Measurements from ENCODE around the gene TBL3.
"Not testable (repeated sequence)": the region's sequence is repeated elsewhere in the genome, so short reads cannot be mapped to it uniquely, and the experiment has no call there.

The TBL3 gene

GRCh38 chr16:1944612-1945199 is 27.1 kb upstream of the TBL3 start:
- DNase-seq: no peak

- DNase-seq: no peak
Measured at GRCh38 chr16:1945559-1946391, 26.1 kb upstream of the TBL3 start.

DNA sequence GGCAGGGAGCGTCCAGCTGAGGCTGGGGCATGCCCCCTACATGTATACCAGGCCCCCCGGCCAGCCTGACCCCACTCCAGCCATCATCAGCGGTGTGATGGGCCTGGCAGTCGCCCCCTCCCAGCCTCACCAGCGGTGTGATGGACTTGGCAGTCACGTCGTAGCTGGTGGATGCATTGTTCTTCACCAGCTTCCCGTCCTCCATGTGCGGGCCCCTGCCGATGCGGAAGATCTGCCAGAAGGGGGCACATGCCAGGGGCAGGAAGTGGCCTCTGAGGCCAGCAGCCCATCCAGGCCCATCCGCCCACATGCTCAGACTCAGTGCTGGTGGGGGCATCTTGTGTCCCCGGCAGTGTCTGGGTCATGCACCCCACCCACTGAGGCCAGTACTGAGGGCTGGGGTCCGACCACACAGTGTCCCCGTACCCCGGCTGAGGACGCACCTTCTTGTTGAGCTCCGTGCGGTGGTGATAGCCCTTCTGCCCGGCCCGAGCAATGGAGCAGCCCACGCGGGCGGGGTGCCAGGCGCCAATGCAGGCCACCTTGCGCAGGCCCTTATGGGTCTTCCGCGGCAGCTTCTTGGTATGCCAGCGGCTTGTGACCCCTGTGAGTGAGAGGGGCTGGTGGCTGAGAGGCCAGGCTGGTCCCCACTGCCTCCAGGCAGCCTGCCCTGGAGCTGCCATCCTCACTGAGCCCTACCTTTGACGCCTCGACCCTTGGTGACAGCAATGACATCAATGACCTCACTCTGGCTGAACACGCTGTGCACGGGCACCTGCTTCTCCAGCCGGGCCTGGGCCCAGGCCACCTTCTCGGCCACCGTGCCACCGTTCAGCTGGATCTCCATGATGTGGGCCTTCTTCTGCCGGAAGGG is 25.1 kb upstream of the TBL3 start:
- no peak for DNase-seq

GRCh38 chr16:1947369-1947670 is 24.5 kb upstream of the TBL3 start:
- no peak for DNase-seq

- DNase-seq: no peak
Measured at GRCh38 chr16:1949507-1949906, 22.3 kb upstream of the TBL3 start.

GRCh38 chr16:1950047-1950446 is 21.8 kb upstream of the TBL3 start:
- DNase-seq: no peak

DNA sequence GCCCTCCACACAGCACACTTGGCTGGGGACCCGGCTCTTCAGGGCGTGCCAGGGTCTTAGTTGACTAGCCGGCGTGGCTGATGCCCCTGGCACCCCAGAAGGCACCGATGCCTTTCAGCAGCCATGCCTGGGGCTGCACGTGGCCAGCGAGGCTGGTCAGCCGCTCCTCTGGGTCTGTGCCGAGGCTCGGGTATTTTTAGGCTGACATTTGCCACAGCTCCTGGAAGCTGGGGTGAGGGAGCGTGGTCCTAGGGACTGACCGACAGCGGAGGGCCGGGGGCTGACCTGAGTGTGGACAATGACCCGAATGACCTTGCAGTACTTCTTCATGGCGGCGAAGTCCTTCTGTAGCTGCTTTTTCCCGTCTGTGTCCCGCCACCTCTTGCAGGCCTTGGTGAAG is 21.3 kb upstream of the TBL3 start:
- no peak for DNase-seq

DNA sequence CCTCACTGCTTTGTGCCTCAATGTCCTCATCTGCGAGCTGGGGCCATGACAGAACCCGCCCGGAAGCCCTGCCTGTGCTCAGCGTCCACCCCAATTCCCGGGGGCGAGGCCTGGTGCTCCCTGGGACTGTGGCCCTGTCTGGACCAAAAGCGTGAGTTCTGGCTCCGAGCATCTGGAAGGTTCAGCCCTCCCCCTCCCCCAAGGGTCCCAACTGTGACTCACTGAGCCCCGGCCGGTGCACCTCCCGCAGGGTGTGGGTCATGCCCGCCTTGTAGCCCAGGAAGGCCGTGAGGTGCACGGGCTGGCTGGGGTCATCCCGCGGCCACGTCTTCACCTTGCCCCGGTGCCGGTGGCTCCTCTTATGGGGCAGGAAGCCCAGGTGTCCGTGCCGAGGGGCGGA is 18.1 kb upstream of the TBL3 start:
- no peak for DNase-seq

DNA sequence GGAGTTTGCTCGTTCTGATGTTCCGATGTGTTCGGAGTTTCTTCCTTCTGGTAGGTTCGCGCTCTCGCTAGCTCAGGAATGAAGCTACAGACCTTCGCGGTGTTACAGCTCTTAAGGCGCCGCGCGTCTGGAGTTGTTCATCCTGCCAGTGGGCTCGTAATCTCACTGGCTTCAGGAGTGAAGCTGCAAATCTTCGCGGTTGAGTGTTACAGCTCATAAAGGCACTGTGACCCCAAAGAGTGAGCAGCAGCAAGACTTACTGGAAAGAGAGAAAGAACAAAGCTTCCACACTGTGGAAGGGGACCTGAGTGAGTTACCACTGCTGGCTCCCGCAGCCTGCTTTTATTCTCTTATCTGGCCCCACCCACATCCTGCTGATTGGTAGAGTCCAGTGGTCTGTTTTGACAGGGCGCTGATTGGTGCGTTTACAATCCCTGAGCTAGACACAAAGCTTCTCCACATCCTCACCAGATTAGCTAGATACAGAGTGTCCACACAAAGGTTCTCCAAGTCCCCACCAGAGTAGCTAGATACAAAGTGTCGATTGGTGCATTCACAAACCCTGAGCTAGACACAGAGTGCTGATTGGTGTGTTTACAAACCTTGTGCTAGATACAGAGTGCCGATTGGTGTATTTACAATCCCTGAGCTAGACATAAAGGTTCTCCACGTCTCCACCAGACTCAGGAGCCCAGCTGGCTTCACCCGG is 14.3 kb upstream of the TBL3 start:
- not testable (repeated sequence) for DNase-seq

- DNase-seq: not testable (repeated sequence)
Measured at GRCh38 chr16:1958143-1958491, 13.7 kb upstream of the TBL3 start.

- DNase-seq: no peak
Measured at GRCh38 chr16:1958715-1959268, 13.1 kb upstream of the TBL3 start.

- peak; percentile 89 for DNase-seq
Measured at GRCh38 chr16:1959269-1960039, 12.4 kb upstream of the TBL3 start, which contains the start of gene NDUFB10. TSS of gene NDUFB10 (plus strand) at chr16:1959538. CDS start at chr16:1959625, 87 bp downstream.

GRCh38 chr16:1960665-1961630 is 10.9 kb upstream of the TBL3 start:
- peak; percentile 53 for DNase-seq

- no peak for DNase-seq
Measured at GRCh38 chr16:1961651-1962067, 10.2 kb upstream of the TBL3 start.

DNA sequence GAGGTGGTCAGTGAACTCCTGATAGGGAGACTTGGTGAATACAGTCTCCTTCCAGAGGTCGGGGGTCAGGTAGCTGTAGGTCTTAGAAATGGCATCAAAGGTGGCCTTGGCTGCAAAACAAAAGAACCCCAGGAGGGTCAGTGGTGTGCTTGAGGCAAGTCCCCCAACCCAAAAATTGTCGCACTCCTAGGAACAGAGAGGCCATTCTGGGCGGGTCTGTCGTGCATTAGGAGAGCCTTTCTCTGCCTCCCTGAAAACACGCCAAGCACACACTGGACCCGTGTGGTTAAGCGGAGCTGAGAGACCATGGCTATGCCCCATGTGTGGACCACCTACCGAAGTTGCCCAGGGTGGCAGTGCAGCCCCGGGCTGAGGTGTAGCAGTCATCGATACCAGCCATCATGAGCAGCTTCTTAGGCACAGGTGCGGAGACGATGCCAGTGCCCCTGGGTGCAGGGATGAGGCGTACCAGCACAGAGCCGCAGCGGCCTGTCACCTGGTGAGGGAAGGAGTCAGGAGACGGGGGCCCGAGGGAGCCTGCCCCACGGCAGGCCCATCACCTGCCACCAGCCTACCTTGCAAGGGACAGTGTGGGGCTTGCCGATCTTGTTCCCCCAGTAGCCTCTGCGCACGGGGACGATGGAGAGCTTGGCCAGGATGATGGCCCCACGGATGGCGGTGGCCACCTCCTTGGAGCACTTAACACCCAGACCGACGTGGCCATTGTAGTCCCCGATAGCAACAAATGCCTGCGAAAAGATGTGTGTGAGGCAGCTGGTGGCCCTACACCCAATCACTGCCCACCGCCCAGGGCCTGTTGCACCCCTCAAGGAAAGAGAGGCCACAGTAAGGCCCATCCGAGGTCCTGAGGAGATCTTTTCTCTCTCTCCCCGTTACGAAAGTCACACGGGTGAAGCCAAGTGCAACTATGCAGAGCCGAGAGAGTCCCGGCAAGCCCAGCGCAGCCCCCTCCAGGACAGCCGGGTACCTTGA is 9.4 kb upstream of the TBL3 start:
- DNase-seq: not testable (repeated sequence)

DNA sequence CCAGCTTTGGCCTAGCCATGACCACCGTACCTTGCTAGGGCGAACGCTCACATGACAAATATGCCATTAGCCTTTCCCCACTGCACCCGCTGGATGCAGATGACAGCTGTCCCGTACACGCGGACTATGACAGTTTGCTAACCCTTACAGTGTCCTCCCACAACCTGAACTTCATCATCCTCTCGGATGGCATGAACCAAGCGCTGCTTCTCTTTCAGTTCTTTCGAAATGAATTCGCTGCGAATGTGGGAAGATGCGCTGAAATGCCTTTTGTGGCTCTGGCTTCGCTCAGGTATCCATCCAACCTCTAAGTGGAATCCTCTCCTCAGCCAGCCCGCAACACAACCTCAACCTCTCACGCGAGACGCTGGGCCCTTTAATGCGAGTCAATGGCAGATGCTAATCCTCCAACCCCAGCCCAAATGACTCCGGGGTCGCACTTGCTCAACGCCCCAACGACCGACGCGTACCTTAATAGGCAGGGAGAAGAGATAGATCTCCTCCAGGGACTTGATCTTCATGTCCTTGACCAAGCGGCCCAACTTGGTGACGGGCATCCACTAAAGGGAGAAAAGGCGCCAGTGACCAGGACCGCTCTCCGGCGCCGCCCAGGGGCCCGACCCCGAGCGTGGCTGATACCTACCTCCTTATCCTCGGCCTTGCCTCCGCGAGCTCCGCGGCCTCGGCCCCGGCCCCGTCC is 7.9 kb upstream of the TBL3 start:
- DNase-seq: no peak

- peak; percentile 99 for DNase-seq
Measured at GRCh38 chr16:1964506-1965395, 7.1 kb upstream of the TBL3 start, which contains the start of gene RPS2. TSS of gene RPS2 (minus strand) at chr16:1964826. CDS start at chr16:1964625, 201 bp downstream.
